Measurements from ENCODE around the gene DGKZ. TPM values are rescaled to one million over a fixed set of nuclear protein-coding genes. Genes with fewer than 3 reads are reported as not detected.

The DGKZ gene
- total and polyA plus RNA-seq, 10 donors, result 44.2 to 136 (median 97.9) TPM

- H3K27me3 ChIP-seq (replicated peaks in 1 of 7), result peaks cover 11 to 100% (median 59%) of the 10 kb centered on the region in 7 donors
- peak; percentile 58 for DNase-seq
- TF ChIP-seq CTCF (IDR thresholded peaks at IDR 0.05 in 8 of 11, conservative IDR thresholded peaks at IDR 0.05 in 3 of 11), result no peak
- TF ChIP-seq POLR2AphosphoS5 (IDR thresholded peaks at IDR 0.05), result no peak
- TF ChIP-seq POLR2A (IDR thresholded peaks at IDR 0.05), result no peak
- peaks cover 0 to 9% (median 0%) of the 10 kb centered on the region in 6 donors for H3K36me3 ChIP-seq
- no peaks in the 10 kb centered on the region for H3K9me3 ChIP-seq
- no peak overlapping the region for H3K27ac ChIP-seq
- peaks cover 25 to 81% (median 50%) of the 10 kb centered on the region in 6 donors for H3K4me1 ChIP-seq
- no peak overlapping the region for H3K4me3 ChIP-seq
- intact Hi-C loops (cut with DNase I; ENCODE audit: low total_unique reads), result loop anchor here (5.0 to 10.0 kb wide), 2 partner anchors 146 to 208 kb away; partner anchors contain the start of gene AMBRA1
- 84 to 97% (median 88%) methylated on average over 4 of the region's 4 CpGs for WGBS, 5 donors
Observed at GRCh38 chr11:46386674-46387073, 39.4 kb downstream of the DGKZ start.

- DNase-seq, result no peak
- H3K27ac ChIP-seq, result no peak overlapping the region
- WGBS, 5 donors, result 74 to 84% (median 77%) methylated on average over 5 of the region's 5 CpGs
- peaks cover 11 to 100% (median 61%) of the 10 kb centered on the region in 7 donors for H3K27me3 ChIP-seq (replicated peaks in 1 of 7)
- peaks cover 19 to 81% (median 50%) of the 10 kb centered on the region in 6 donors for H3K4me1 ChIP-seq
- peaks cover 0 to 9% (median 0%) of the 10 kb centered on the region in 6 donors for H3K36me3 ChIP-seq
- H3K4me3 ChIP-seq, result no peak overlapping the region
- TF ChIP-seq POLR2A (IDR thresholded peaks at IDR 0.05) (no peak), POLR2AphosphoS5 (IDR thresholded peaks at IDR 0.05) (no peak), CTCF (IDR thresholded peaks at IDR 0.05 in 8 of 11, conservative IDR thresholded peaks at IDR 0.05 in 3 of 11) (no peak)
- no peaks in the 10 kb centered on the region for H3K9me3 ChIP-seq
- intact Hi-C loops (cut with DNase I; ENCODE audit: low total_unique reads), result loop anchor here (5.0 to 10.0 kb wide), 2 partner anchors 145 to 207 kb away; partner anchors contain the start of gene AMBRA1
Observed at GRCh38 chr11:46387456-46387855, 40.2 kb downstream of the DGKZ start.

GRCh38 chr11:46387919-46388618 is 40.8 kb downstream of the DGKZ start:
- WGBS, 5 donors, result 3 to 7% (median 7%) methylated on average over 19 to 24 of the region's 24 CpGs
- H3K9me3 ChIP-seq, result no peaks in the 10 kb centered on the region
- H3K27me3 ChIP-seq (replicated peaks in 1 of 7), result peaks cover 11 to 100% (median 65%) of the 10 kb centered on the region in 7 donors
- DNase-seq, result peak; percentile 76
- no peak overlapping the region for H3K4me3 ChIP-seq
- peaks cover 25 to 81% (median 50%) of the 10 kb centered on the region in 6 donors for H3K4me1 ChIP-seq
- H3K36me3 ChIP-seq, result peaks cover 0 to 9% (median 0%) of the 10 kb centered on the region in 6 donors
- H3K27ac ChIP-seq, result peak overlapping the region in 3 of 8 donors; percentile 11 to 28 (median 27)
- TF ChIP-seq CTCF (IDR thresholded peaks at IDR 0.05 in 8 of 11, conservative IDR thresholded peaks at IDR 0.05 in 3 of 11) (no peak), POLR2A (IDR thresholded peaks at IDR 0.05) (no peak), POLR2AphosphoS5 (IDR thresholded peaks at IDR 0.05) (peak in 2 of 3 donors; percentile 45 to 59)
- intact Hi-C loops (cut with DNase I; ENCODE audit: low total_unique reads), result loop anchor here (5.0 to 10.0 kb wide), 2 partner anchors 144 to 207 kb away; partner anchors contain the start of gene AMBRA1
